ENCODE data around the gene DEPDC4. TPM values are rescaled to one million over a fixed set of nuclear protein-coding genes. Genes with fewer than 3 reads are reported as not detected.

DEPDC4 gene
- total and polyA plus RNA-seq, 11 donors: 0.33 to 1.3 (median 0.60) TPM; not detected in 3

- 91 to 93% (median 93%) methylated on average over 7 of the region's 7 CpGs for WGBS, 4 donors
- H3K4me1 ChIP-seq: no peaks in the 10 kb centered on the region
- H3K4me3 ChIP-seq: no peak overlapping the region
- no peak overlapping the region for H3K27ac ChIP-seq
- ATAC-seq (no peak), DNase-seq (no peak)
- H3K9me3 ChIP-seq: no peaks in the 10 kb centered on the region
- no peak for TF ChIP-seq CTCF (IDR thresholded peaks at IDR 0.05)
- TF ChIP-seq POLR2A (IDR thresholded peaks at IDR 0.05): no peak
- intact Hi-C loops (cut with DNase I): loop anchor here in 1 of 10 donors (10.0 kb wide), 1 partner anchor 295 kb away; no protein-coding TSS in a partner anchor
- no peaks in the 10 kb centered on the region for H3K36me3 ChIP-seq
- no peaks in the 10 kb centered on the region for H3K27me3 ChIP-seq
Measured at GRCh38 chr12:100249941-100250340, 16.9 kb downstream of the DEPDC4 start.

DNA sequence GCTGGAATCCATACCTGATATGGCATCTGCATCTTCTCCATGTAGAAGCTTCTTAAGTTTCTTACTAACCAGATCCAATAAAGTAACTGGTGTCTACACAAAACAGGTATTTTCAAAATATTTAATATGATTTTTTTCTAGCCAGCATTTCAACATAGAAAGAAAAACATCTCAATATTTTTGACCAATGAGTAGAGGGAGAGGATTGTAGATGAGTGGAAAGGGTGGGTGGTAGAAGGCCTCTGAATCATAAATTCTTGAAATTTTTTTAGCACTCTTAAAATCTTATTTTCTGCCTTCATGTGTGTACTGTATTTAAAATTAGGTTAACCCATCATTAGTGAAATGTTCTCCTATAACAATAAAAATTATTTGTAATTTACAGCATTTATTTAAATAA lies 18.0 kb downstream of the DEPDC4 start:
- no peaks in the 10 kb centered on the region for H3K36me3 ChIP-seq
- ATAC-seq (no peak), DNase-seq (no peak)
- no peak overlapping the region for H3K4me3 ChIP-seq
- TF ChIP-seq POLR2A (IDR thresholded peaks at IDR 0.05) (no peak), CTCF (IDR thresholded peaks at IDR 0.05) (no peak)
- H3K4me1 ChIP-seq: no peaks in the 10 kb centered on the region
- H3K27ac ChIP-seq: no peak overlapping the region
- no peaks in the 10 kb centered on the region for H3K27me3 ChIP-seq
- intact Hi-C loops (cut with DNase I): loop anchor here in 1 of 10 donors (10.0 kb wide), 1 partner anchor 296 kb away; no protein-coding TSS in a partner anchor
- H3K9me3 ChIP-seq: no peaks in the 10 kb centered on the region

DNA sequence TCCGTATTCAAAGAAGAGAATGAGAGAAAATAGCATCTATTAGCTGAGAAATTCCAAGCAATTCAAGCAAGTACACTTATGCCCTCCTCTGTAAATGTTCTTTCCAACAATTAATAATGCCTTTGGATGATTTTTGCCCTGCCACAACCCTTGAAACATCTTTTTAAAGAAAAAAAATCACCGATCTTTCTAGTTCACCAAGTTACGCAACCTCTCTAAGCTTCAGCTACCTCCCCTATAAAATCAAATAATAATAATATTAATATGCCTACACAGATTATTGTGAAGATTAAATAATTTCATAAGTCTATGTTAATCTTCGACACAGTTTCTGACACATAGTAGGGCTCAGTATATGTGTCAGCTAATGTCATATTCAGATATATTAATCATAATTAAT lies 19.1 kb downstream of the DEPDC4 start:
- no peak for ATAC-seq
- Histone ChIP-seq H3K4me1 (no peaks in the 10 kb centered on the region), H3K27me3 (no peaks in the 10 kb centered on the region), H3K4me3 (no peak overlapping the region), H3K9me3 (no peaks in the 10 kb centered on the region), H3K27ac (no peak overlapping the region), H3K36me3 (no peaks in the 10 kb centered on the region)
- no peak for TF ChIP-seq POLR2A (IDR thresholded peaks at IDR 0.05)
- TF ChIP-seq CTCF (IDR thresholded peaks at IDR 0.05): no peak
- DNase-seq: no peak
- intact Hi-C loops (cut with DNase I): loop anchor here in 1 of 10 donors (10.0 kb wide), 1 partner anchor 297 kb away; no protein-coding TSS in a partner anchor
- 93 to 97% (median 95%) methylated on average over 4 of the region's 4 CpGs for WGBS, 4 donors

DNA sequence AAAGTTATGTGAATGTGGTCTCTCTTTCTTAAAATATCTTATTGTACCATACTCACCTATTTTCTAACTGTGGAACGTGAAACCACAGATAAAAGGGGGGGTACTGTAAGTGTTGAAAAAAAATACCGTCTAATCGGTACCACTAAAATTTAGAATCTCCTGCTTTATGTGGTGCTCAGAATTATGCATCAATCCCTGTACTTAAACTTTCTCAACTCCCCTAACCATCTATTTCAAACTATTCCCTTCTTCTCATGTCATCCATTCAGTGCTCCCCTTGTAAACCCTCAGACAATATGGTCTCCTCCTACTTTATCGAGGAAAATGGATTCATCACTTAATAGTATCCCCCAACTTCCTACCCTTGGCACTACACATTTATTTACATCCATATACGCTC lies 23.7 kb downstream of the DEPDC4 start:
- intact Hi-C loops (cut with DNase I): loop anchor here in 1 of 10 donors (10.0 kb wide), 1 partner anchor 302 kb away; no protein-coding TSS in a partner anchor

More for the DNA sequence above, 23.7 kb downstream of the DEPDC4 start:
- DNase-seq: no peak
- no peaks in the 10 kb centered on the region for H3K27me3 ChIP-seq
- H3K4me1 ChIP-seq: no peaks in the 10 kb centered on the region
- H3K9me3 ChIP-seq: no peaks in the 10 kb centered on the region
- H3K27ac ChIP-seq: no peak overlapping the region
- WGBS, 4 donors: 74 to 94% (median 91%) methylated on average over 5 of the region's 5 CpGs
- no peaks in the 10 kb centered on the region for H3K36me3 ChIP-seq
- no peak overlapping the region for H3K4me3 ChIP-seq
- TF ChIP-seq CTCF (IDR thresholded peaks at IDR 0.05) (no peak), POLR2A (IDR thresholded peaks at IDR 0.05) (no peak)
- ATAC-seq: no peak
